Measurements from ENCODE around the gene GALNTL6. TPM values are rescaled to one million over a fixed set of nuclear protein-coding genes. Genes with fewer than 3 reads are reported as not detected.

Gene GALNTL6
- total and polyA plus RNA-seq, 9 of the 15 experiments (the other 6 are each of a cell fraction or from before 2014, with no cell fraction given) = 0.18 to 0.50 (median 0.29) TPM

- CTCF ChIA-PET (ENCODE audit: low intra/inter-chr PET ratio) = no interaction called here
Observed at GRCh38 chr4:172489861-172490260, 676.7 kb downstream of the GALNTL6 start.

DNA sequence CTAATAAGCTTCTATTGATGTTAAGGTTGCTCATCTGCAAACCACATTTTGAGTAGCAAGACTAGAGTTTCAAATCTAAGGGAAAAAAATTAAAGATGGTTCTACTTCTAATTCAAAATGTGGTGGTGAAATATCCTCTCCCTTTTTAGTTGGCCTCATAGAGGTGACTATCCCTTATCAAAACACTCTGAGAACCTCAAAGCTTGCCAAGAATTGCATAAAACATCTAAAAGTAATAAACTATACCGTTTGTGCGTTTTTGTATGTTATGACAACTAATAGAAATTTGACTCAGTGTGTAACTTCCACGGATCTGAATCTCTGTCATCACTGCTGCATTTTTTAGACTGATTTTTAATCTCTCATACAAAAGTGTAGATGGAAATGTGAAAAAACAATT is 682.6 kb downstream of the GALNTL6 start:
- ATAC-seq = no peak
- Histone ChIP-seq H3K9me3 (replicated peaks; ENCODE audit: control insufficient read depth, insufficient read depth, low read depth, low read length) (no peaks in the 10 kb centered on the region), H3K4me1 (replicated peaks in 1 of 2; ENCODE audit: control insufficient read depth in 2 of 2, insufficient read depth in 2 of 2, low read length in 2 of 2) (no peaks in the 10 kb centered on the region), H3K36me3 (ENCODE audit: control insufficient read depth, insufficient read depth, low read length) (no peaks in the 10 kb centered on the region), H3K4me3 (no peak overlapping the region), H4K20me1 (replicated peaks; ENCODE audit: control insufficient read depth, insufficient read depth, low read length) (no peaks in the 10 kb centered on the region), H3K9ac (ENCODE audit: insufficient read depth in 1 of 2, low read depth in 2 of 2, low read length in 2 of 2) (no peak overlapping the region), H3K27ac (ENCODE audit: extremely low read depth, low read depth, low read length) (no peak overlapping the region), H3K79me2 (ENCODE audit: control insufficient read depth, insufficient read depth, low read length) (no peaks in the 10 kb centered on the region), H2AFZ (ENCODE audit: low read depth, low read length) (no peak overlapping the region), H3K9me1 (ENCODE audit: control insufficient read depth, insufficient read depth, low read length) (no peaks in the 10 kb centered on the region), H3K27me3 (ENCODE audit: control insufficient read depth in 2 of 2, insufficient read depth in 2 of 2, low read length in 2 of 2) (no peaks in the 10 kb centered on the region), H3K4me2 (ENCODE audit: insufficient read depth, low read length) (no peak overlapping the region)
- ChIA-PET POLR2A (no interaction called here), CTCF (ENCODE audit: low intra/inter-chr PET ratio) (no interaction called here)
- BruUV-seq (replicated peaks) = no TSS peak
- TF ChIP-seq SMARCA4 (IDR thresholded peaks at IDR 0.05) = no peak
- no peak for TF ChIP-seq WHSC1 (IDR thresholded peaks at IDR 0.05; ENCODE audit: low read length)
- intact Hi-C loops (cut with micrococcal nuclease) = no loop called here
- no peak for FAIRE-seq
- WGBS (ENCODE audit: insufficient coverage, low coverage, missing lambda C conversion rate) = 0% methylated on average over 3 of the region's 3 CpGs
- in situ Hi-C loops (cut with MboI) = no loop called here
- DNase-seq (ENCODE audit: extremely low read depth in 1 of 4, low spot score in 3 of 4) = no peak

More at GRCh38 chr4:172489861-172490260, 676.7 kb downstream of the GALNTL6 start:
- Histone ChIP-seq H2AFZ (ENCODE audit: low read depth, low read length) (no peak overlapping the region), H3K36me3 (ENCODE audit: control insufficient read depth, insufficient read depth, low read length) (no peaks in the 10 kb centered on the region), H3K4me2 (ENCODE audit: insufficient read depth, low read length) (no peak overlapping the region), H3K4me3 (no peak overlapping the region), H3K27ac (ENCODE audit: extremely low read depth, low read depth, low read length) (no peak overlapping the region), H3K27me3 (ENCODE audit: control insufficient read depth in 2 of 2, insufficient read depth in 2 of 2, low read length in 2 of 2) (no peaks in the 10 kb centered on the region), H3K4me1 (replicated peaks in 1 of 2; ENCODE audit: control insufficient read depth in 2 of 2, insufficient read depth in 2 of 2, low read length in 2 of 2) (no peaks in the 10 kb centered on the region), H3K79me2 (ENCODE audit: control insufficient read depth, insufficient read depth, low read length) (no peaks in the 10 kb centered on the region), H3K9me1 (ENCODE audit: control insufficient read depth, insufficient read depth, low read length) (no peaks in the 10 kb centered on the region), H3K9ac (ENCODE audit: insufficient read depth in 1 of 2, low read depth in 2 of 2, low read length in 2 of 2) (no peak overlapping the region), H3K9me3 (replicated peaks; ENCODE audit: control insufficient read depth, insufficient read depth, low read depth, low read length) (no peaks in the 10 kb centered on the region), H4K20me1 (replicated peaks; ENCODE audit: control insufficient read depth, insufficient read depth, low read length) (no peaks in the 10 kb centered on the region)
- TF ChIP-seq MEF2A (IDR thresholded peaks at IDR 0.05; ENCODE audit: control insufficient read depth, low read depth, low read length) = no peak
- no peak for TF ChIP-seq ETV1 (tag; conservative IDR thresholded peaks at IDR 0.05; ENCODE audit: low read depth)
- TF ChIP-seq ZNF668 (CRISPR knock-in tag; IDR thresholded peaks at IDR 0.05) = no peak
- TF ChIP-seq ZNF263 (CRISPR knock-in tag; IDR thresholded peaks at IDR 0.05; ENCODE audit: borderline replicate concordance) = no peak
- TF ChIP-seq ARID2 (IDR thresholded peaks at IDR 0.05) = no peak
- no peak for TF ChIP-seq XRCC5 (IDR thresholded peaks at IDR 0.05; ENCODE audit: low read depth, low read length)
- POLR2A ChIA-PET = no interaction called here
- ATAC-seq (no peak), DNase-seq (ENCODE audit: extremely low read depth in 1 of 4, low spot score in 3 of 4) (no peak), FAIRE-seq (no peak)
- BruUV-seq (replicated peaks) = no TSS peak
- intact Hi-C loops (cut with micrococcal nuclease) (no loop called here), in situ Hi-C loops (cut with MboI) (no loop called here)

All from K562 (cell line).